Measurements from ENCODE around the gene CLUH.

The CLUH gene, protein sequence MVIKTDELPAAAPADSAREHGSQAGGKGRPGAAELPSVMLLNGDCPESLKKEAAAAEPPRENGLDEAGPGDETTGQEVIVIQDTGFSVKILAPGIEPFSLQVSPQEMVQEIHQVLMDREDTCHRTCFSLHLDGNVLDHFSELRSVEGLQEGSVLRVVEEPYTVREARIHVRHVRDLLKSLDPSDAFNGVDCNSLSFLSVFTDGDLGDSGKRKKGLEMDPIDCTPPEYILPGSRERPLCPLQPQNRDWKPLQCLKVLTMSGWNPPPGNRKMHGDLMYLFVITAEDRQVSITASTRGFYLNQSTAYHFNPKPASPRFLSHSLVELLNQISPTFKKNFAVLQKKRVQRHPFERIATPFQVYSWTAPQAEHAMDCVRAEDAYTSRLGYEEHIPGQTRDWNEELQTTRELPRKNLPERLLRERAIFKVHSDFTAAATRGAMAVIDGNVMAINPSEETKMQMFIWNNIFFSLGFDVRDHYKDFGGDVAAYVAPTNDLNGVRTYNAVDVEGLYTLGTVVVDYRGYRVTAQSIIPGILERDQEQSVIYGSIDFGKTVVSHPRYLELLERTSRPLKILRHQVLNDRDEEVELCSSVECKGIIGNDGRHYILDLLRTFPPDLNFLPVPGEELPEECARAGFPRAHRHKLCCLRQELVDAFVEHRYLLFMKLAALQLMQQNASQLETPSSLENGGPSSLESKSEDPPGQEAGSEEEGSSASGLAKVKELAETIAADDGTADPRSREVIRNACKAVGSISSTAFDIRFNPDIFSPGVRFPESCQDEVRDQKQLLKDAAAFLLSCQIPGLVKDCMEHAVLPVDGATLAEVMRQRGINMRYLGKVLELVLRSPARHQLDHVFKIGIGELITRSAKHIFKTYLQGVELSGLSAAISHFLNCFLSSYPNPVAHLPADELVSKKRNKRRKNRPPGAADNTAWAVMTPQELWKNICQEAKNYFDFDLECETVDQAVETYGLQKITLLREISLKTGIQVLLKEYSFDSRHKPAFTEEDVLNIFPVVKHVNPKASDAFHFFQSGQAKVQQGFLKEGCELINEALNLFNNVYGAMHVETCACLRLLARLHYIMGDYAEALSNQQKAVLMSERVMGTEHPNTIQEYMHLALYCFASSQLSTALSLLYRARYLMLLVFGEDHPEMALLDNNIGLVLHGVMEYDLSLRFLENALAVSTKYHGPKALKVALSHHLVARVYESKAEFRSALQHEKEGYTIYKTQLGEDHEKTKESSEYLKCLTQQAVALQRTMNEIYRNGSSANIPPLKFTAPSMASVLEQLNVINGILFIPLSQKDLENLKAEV (N-terminal part only)

DNA sequence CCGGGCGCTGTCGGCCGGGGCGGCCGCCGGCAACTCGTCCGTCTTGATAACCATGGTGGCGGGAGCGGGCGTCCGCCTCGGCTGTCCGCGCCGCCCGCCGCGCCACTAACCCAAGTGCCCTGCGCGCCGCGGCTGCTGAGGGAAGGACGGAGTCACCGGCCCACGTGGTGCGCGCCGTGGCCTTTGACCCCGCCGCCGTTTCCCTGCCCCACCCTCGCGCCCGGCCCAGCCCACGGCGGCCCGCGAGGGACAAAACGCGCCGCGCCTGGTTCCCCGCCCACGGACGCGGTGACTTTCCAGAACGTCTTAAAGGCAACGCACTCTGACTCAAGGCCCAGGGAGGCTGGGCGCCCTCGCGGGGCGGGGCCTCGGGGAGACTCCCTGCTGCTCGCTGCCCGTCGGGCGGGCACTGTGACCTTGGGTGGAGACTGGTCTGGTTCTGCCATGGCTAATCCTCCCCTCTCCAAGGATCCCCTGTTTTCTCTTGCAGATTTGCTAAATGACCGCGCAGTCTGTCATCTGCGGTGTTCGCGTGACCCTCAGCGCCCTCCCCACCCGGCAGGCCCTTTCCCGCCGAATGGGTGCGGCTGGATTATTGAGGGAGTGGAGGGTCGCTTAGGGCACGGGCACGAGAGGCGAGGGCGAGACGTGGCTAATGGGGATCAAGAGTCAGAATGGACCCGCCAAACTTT is at the start of gene CLUH:
Gene CLUH (minus strand): TSS at position 157 of the 692 bp plus-strand sequence. CDS start 103 bp downstream, at position 54.
- DNase-seq (ENCODE audit: low spot score) = peak; percentile 99

DNA sequence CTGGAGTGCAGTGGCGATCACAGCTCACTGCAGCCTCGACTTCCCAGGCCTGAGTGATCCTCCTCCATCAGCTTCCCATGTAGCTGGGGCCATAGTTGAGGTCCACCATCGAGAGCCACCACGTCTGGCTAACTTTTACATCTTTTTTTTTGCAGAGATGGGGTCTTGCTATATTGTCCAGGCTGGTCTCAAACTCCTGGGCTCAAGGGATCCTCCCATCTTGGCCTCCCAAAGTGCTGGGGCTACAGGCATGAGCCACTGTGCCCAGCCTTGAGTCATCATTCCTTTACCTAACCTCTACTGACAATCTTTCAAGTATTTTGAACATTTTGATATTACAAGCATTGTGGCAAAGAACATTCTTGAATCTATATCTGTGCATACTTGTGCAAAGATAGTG is 47.3 kb upstream of the CLUH start:
- DNase-seq (ENCODE audit: low spot score) = no peak

DNA sequence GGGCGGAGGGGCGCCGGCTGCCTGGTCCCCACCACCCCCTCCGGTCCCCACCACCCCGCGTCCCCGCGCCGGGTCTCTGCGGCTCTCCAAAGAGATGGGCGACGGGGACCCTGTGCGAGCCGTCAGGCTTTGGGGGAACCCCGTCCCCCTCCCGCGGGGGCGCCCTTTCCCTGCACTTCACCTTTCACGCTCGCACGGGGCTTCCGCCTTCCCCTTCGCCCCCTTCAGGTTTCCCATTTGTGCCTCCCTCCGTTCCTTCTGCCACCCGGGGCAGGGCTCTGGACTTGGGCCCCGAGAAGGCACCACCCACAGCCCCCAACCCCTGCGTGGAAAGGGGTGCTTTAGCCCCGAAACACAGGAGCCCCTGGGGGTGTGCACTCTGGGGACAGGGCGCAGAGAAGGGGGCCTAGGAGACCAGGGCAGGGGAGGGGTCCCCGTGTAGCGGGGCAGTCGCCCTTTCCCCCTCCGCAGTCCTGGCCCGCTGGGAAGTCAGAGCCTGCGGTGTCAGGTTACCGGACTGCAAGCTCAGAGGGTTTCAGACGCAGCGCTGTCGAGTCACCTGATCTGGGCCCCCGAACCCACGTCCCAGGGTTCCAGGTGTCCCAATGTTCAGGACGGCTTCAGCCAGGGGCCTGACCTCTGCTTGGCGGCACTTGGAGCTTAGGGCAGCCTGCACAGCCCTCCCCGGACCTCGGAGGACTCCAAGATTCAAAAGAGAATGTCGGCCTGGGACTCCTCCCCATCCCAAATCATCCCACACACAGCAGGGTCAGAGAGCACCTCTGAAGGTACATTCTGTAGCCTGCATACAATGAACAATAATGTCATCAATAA is 44.5 kb upstream of the CLUH start:
- DNase-seq (ENCODE audit: low spot score) = no peak

DNA sequence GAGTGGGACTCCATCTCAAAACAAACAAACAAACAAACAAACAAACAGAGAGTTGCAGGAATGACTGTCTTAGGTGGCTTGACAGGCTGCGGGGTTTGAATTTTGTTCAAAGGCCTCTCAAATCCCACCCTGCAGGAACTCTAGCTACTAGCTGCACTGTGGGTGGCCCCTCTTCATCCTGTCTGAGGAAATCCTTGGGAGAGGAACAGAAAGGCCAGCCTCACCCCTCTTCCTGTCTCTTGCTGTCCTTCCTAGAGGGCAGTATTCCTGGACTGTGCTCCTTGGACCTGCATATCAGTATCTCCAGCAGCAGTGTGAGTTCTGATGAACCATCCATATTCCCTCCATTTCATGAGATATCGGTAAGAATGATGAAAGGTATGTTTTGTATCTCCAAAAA is 39.9 kb upstream of the CLUH start:
- DNase-seq (ENCODE audit: low spot score) = no peak

DNA sequence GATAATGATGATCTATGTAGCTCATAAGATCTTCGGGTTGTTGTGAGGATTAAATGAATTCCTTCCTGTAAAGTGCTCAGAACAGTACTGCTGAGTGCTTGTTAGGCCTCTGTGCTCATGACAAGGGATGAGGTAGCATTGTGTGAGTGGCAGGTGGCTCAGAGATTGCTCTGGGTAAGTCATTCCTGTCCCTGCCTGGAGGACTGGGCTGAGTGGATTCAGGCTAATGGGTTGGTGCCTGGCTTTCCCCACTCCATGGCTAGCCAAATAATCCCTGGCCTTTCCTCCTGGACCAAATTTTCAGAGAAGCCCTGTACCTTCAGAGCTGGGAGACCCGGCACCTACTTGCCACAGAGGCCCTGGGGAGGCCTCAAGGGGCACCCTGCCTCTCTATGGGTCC is 39.2 kb upstream of the CLUH start:
- no peak for DNase-seq (ENCODE audit: low spot score)

DNA sequence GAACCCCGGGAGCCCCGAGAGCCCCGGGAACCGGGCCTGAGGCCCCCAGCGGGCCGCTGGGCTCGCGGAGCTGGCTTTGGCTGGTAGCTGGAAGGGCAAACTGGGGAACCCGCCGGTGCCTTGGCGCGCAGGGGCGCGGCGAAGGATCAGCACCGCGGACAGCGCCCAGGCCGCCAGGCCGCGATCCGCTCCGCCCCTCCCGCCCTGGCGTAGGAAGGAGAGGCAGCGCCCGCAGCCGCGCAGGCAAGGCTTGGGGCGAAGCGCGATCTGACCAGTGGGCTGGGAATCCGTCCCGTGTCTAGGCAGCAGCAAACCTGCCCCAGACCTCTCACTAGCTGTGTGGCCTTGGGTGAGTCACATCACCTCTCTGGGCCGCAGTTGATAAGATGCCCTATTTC is 38.2 kb upstream of the CLUH start:
- DNase-seq (ENCODE audit: low spot score) = peak; percentile 96

DNA sequence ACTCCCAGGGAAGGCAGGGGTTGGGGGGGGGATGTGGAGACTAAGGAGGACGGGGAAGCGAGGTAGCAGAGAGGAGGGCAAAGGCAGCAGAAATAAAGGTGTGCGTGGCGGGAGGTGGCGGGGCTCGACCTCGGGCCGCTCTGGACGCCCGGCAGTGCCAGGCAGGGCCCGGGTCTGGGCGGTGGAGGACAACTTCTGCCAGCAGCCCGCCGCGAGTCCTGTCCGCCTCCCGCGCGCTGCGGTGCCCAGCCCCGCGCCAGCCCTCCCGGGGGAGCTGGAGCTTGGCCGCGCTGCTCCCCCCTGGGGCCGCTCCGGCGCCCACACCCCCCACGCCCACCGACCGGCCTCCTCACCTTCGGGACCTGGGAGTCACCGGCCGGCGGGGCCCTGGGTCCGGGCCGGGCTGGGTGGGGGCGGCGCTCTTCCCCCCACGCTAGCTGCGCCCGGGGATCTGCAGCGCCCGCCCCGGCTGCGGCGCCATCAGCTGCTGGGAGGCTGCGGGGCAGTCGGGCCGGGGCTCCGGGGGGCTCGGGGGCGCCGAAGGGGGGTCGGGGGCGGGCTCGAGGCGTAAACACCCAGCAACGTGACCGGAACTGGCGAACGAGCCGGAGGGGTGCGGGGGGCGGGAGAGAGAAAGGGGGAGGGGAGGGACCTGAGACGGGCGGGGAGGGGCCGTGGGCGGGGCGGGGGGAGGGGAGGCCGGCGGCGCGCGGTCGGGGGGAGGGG is 37.7 kb upstream of the CLUH start, which contains the start of gene CCDC92B:
Gene CCDC92B (minus strand): TSS at position 595 of the 726 bp plus-strand sequence. CDS start 14,507 bp downstream, outside the sequence.
- no peak for DNase-seq (ENCODE audit: low spot score)

DNA sequence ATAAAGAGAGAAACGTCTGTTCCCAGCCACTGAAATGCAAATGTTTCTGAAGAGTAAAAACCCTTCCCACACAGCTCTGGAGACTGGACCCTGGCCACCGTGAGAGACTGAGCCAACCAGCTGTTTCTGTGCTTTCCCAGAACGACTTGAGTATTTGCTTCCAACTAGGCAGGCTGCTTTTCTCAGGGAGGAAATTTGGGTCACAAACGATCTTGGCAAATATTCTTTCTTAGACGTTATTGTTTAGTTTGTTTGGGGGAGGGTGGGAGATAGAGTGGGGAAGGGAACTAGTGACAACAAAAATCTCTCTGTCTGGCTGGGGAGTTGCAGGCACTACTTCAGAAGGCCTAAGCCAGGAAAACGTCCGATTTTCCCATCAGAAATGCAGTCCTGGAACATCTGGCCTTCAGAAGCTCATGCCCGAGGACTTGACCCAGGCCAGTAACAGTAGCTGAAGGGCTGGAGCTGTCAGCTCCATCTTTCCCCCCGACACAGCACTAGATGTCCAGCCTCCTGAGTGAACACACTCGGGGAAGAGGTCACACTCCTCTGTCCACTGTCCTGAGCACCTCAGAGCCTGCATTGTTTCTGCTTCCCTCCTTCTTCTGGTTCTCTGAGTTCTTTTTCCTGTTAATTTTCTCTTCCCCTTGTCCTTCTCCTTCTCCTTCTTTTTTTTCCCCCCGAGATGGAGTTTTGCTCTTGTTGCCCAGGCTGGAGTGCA is 33.9 kb upstream of the CLUH start:
- DNase-seq (ENCODE audit: low spot score) = no peak

DNA sequence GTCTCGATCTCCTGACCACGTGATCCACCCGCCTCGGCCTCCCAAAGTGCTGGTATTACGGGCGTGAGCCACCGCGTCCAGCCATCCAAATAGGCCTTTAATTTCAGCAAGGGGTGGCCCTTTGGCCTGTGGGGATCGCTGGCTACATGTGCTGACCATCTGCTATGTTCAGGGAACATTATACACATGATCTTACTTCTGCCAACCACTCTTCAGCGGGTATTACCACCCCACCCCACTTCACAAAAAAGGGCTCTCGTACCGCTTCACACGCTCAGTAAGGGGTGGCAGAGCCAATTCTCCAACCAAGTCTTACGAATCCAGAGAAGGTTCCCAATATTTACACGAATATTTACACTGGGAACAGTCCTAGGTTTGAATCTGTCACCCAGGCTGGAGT is 26.1 kb upstream of the CLUH start:
- DNase-seq (ENCODE audit: low spot score) = no peak

DNA sequence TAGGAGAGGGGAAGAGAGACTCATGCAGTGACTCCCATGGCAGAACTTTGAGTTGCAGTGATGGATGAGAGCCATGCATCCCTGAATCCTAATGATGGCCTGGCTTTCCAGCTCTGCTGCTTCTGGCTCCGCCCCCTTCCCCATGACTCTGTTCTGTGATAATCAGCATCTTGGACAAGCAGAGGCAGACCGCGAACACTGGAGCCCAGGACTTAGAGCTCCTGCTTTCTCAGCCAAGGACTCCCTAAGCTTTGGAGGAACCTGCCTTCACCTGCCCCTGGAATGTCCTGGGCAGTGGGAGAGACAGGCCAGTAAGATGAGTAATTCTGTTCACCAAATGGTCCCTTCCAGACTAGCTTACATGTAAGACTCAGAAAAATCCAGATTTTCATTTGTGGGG is 25.4 kb upstream of the CLUH start:
- DNase-seq (ENCODE audit: low spot score) = no peak

DNA sequence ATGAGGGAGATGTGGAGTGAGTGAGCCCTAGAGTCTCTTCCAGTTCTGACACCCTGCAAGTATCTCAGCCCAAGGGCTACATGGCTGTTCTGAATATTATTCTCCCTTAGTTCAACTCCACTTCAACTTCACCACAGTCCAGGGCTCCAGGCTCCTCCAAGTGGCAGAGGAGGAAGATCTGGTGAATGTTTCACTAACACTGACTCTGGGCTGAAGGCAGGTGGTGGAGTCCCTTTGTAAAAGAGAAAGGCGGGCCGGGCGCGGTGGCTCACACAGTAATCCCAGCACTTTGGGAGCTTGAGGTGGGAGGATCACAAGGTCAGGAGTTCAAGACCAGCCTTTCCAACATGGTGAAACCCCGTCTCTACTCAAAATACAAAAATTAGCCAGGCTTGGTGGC is 24.3 kb upstream of the CLUH start:
- DNase-seq (ENCODE audit: low spot score) = no peak

DNA sequence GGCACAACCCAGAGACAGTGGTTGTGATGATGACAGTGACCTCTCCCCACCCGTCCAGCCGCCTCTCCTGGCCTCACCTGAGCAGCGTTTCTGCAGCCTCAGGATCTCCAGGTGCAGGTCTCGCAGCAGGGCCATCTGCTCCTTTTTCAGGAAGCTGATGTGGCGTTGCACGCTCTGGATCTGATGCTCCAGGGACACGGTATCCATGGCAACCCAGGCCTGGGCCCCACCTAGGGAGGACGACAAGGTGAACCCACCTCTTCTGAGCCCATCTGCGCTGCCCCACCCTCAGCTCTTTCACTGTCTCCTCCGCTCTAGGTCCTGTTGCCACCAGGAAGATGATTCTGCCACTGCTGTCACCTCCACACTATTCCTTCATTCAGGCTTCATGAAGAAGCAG is 23.4 kb upstream of the CLUH start:
- no peak for DNase-seq (ENCODE audit: low spot score)

DNA sequence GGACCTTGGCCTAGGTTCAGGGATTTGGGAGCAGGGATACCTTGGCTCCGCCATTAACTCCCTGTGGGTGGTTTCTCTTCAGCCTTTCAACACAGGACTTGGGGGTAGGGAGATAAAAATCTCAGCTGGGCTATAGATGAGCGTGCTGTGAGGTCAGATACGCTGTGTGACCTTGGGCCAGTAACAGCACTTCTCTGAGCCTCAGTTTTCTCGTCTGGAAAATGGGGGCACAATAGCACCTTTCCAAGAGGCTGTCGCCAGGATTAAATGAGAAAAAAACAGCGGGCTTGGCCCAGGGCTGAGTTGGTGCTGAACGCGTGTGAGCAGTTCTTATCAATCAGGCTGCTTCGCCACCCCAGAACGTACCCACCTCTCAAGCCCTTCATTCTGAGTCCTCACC is 20.2 kb upstream of the CLUH start:
- no peak for DNase-seq (ENCODE audit: low spot score)

DNA sequence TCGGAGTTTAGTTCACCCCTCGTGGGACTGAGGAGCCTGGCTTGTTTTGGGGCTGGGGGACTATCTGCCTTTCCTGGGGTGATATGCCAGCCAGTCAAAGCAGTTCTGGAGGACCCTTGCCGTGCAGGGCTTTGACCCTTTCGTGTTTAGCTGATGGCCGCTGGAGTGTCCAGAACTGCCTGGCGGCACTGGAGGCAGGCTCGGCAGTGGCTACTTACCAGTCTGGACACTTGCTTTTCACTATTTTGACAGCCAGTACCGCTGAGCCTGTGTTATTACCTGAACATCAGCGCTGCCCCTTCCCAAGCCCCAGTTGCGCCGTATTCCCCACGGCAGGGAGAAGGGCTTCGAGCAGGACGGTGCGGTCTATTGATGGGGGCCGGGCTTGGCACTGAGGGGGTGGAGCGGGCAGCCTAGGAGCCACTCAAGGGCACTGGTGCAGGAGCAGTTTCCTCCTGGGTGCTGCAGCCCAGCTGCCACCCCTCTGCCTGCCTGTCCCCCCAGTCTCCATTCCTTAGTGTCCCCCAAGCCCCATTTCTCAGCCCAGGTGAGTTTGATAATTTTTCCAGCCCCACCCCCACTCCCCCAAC is 19.3 kb upstream of the CLUH start:
- DNase-seq (ENCODE audit: low spot score) = no peak

DNA sequence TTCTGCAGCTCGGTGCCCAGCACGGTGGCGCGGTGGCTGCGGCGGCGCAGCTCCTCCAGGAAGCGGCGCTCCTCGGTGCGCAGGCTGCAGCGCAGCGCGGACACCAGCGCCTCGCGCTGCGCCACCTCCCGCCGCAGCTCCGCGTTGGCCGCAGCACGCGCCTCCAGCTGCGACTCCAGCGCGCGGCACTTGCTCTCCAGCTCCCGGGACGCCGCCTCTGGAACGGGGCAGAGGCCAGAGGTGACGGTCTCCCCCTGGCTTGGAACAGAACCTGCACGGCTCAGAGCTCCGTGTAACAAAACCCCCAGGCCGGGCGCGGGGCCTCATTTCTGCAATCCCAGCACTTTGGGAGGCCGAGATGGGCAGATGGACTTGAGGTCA is 13.2 kb upstream of the CLUH start:
- peak; percentile 70 for DNase-seq (ENCODE audit: low spot score)

DNA sequence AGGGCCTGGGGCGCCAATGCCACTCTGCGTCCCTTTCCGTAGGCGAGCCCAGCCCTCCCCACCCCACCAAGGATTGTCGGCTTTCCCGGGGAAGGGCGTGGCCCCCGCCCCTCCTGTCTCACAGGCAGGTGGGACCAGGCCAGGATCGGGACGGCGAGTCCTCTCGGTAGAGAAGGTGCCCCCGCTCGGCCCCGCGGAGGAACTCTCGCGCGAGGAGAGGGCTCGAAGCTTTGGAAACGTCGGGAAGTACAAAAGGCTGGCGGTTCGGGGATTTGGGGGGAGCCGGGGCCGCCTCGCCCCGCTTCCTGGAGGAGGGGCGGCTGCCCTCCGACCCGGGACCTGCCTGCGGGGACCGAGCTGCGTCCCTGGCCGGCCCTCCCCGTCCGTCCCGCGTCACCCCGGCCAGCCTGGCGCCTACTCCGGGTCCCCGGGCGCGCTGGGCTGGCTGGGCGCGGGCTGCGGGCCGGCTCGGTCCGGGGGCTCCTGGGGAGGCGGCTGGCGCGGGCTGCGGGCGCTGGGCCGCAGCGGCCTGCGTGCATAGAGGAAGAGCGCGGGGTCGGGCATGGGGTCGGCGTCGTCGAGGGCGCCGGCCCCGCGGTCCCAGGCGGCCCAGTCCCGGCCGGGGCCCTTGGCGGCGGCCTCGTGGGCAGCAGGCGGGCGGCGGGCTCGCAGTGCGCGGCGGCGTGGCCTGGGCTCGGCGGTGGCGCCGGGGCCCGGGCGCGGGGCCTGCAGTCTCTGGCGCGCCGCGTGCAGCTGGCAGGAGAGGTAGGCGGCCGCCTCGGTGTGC is 12.6 kb upstream of the CLUH start:
- no peak for DNase-seq (ENCODE audit: low spot score)

DNA sequence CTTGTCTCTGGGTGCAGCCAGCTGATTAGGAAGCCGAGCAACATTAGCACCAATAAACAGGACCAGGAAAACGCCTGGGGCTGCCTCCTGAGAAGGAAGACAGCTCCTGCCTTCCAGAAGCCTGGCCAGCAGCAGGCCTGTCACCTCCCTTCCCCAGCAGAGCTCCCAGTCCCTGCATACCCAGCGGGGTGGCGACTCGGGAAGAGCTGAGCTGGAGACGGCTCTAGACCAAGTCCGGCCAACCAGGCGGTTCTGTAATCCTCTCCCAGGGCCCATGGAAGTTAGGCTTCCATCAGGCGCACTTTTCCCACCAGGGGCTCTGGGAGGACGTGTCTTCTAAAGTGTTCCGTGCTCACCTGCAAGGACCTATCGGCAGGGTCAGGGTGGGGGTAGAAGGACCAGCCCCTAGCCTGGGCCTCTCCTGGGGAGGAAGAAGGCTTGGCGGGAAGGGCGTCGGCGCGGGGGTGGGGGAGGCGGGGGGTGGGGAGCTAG is 12.0 kb upstream of the CLUH start:
- DNase-seq (ENCODE audit: low spot score) = no peak

DNA sequence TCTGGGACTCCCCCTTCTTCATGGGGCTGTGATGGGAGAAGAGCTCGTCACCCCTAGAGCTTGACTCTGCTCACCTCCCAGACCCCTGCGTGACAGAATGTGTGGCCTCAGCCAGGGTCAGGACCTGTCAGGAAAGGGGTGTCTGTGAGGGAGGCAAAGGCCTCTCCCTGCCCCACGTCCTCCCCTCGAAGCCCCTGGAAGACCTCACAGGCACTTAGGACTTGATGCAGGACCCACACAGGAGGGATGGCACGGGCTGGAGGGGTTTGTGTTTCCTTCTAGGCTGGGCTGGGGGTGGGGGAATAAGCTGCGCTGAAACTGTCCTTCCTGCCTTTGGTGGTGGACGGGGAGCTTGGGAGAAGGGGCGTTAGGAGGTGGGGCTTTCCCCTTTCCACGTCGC is 11.0 kb upstream of the CLUH start:
- DNase-seq (ENCODE audit: low spot score) = no peak

Data from GM03348 (cell line).